Upper lobe of left lung (tissue), 4 donors: Measurements from ENCODE around the gene ITGA1.

Source experiments
- POLR2A ChIP-seq, 4 donors: fragments of 450-650 bp; IDR thresholded peaks; one replicate each; pipeline ENCODE4 v1.5.1; 2016 to 2017; ENCODE audit warnings: antibody characterized with exemption in 4 of 4, mild to moderate bottlenecking in 2 of 4
- POLR2AphosphoS5 ChIP-seq, 2 donors: sonication (generic); formaldehyde crosslinking; IDR thresholded peaks; one replicate each; pipeline ENCODE4 v1.5.1; 2017; ENCODE audit warnings: antibody characterized with exemption in 2 of 2

- TF ChIP-seq POLR2AphosphoS5 (IDR thresholded peaks at IDR 0.05) (no peak), POLR2A (IDR thresholded peaks at IDR 0.05) (no peak)
Measured at GRCh38 chr5:52952483-52952882, 164.8 kb downstream of the ITGA1 start.
